GM19035 (cell line): Measurements from ENCODE around the gene EIF1B.
"Not testable (repeated sequence)": the region's sequence is repeated elsewhere in the genome, so short reads cannot be mapped to it uniquely, and the experiment has no call there.

Source experiments
- ATAC-seq: cut with Tn5 transposase; IDR thresholded peaks from one replicate; pipeline ENCODE4 v1.9.1; 2021; ENCODE audit not compliant: unreplicated experiment

The EIF1B gene

DNA sequence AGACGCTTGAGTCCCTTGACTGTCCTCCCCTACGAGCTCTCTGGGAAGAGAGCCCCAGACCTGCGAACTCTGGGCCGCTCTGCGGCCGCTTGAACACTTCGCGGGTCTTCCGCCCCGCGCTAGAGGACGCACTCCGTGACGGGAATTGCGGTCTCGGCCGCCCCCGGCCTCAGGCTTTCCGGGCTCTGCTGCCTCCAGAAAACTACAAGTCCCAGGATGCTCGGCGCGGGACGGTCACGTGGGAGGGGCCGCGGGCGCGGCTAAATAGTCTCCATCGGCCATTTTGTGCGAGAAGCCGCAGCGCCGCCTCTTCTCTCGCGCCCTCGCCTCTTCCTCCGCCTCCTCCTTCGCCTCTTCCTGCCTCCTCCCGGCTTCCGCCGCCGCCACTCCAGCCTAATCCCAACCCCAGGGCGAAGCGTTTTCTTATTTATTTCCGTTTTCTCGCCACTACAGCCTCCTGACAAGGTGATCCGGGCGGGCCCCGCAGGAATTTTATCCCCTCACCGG lies at the start of gene EIF1B:
Gene EIF1B, plus strand, starts transcription at position 290 of the 507 bp plus-strand sequence. CDS start 235 bp downstream, outside the sequence.
- ATAC-seq: peak; percentile 95

DNA sequence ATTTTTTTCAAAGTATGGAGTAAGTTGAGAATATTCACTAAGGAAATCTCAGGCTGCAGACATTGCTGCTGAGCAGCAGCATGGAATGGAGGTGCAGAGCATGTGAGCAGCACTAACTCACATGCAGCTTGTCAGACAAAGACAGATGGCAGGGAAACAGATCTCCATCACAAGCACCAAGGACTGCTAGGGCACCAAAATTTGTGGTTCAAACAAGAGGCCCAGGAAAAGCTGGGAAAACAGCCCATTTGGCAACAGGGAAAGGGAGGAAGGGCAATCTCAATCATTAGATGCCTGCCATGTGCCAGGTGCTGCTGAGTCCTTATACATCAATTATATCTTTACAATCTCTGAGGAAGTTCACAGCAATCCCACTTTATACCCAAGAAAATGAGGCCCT lies 47.2 kb upstream of the EIF1B start:
- ATAC-seq: no peak

DNA sequence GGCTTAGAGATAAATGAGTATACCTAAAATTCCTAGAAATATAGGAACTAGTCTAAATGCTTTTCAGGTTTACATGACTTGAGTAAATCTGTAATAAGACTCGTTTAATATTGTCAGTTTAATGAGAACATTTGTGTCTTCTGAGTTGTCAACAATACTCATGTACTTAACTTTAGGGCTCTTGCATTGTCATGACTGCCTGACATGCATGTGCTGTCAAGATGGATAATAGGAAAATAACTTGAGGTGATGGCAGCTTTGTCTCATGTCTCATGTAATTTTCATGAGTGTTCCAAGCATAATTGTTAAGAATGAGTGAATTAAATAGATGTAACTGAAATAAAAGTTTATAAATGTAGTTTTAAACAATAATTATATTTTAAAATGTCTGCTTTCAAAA lies 45.1 kb upstream of the EIF1B start:
- ATAC-seq: no peak

DNA sequence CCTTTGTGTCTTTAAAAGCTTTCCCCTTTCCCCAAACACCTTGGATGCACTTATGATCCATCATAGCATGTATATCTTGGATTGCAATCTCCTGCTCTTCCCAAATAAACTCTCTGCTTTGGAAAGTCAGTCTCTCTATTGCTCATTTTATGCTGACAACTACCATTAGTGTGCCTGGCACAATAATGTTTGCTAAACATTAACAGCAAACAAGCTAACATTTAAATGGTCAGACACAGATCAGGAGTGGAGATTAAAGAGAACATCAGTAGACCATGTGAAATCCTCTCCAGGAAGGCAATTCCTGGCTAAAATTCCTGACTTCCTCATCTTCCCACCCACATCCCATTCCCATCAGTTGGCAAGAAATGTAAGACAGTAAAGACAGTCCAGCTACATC lies 44.3 kb upstream of the EIF1B start:
- ATAC-seq: no peak

DNA sequence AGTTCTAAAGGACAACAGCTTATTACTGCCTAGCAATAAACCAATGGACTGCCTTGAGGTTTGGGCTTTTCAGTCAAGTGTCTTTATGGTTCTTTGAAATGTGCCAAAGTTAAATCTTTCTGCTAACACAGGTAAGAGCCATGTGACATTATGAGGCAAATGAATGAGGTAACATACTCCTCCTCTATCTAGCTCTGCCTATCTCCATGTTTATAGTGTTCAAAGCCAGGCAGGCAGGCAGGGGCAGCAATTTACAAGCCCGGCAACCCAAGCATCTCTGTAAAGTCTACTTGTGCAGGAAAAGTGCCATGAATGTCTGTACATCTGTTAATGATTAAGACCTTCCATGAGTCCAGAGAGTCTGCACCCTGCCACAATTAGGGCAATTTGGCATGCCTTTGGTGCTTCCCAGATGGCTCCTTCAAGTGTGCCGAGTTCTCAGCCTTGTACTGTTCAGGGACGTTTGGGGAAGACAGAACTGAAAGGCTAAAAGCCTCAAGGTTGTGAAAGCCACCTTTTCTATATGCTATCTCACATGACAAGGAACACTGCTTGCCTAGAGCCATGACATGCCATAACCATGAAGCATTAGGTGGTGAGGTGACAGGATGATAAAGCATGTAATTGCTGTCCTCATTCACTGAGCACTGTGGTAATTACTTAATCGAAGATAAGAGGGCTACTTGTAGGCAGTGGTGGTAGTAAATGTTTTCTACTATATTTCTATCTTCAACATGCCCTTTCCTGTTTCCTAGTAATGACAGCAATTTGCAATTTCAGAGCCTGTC lies 41.4 kb upstream of the EIF1B start:
- no peak for ATAC-seq

DNA sequence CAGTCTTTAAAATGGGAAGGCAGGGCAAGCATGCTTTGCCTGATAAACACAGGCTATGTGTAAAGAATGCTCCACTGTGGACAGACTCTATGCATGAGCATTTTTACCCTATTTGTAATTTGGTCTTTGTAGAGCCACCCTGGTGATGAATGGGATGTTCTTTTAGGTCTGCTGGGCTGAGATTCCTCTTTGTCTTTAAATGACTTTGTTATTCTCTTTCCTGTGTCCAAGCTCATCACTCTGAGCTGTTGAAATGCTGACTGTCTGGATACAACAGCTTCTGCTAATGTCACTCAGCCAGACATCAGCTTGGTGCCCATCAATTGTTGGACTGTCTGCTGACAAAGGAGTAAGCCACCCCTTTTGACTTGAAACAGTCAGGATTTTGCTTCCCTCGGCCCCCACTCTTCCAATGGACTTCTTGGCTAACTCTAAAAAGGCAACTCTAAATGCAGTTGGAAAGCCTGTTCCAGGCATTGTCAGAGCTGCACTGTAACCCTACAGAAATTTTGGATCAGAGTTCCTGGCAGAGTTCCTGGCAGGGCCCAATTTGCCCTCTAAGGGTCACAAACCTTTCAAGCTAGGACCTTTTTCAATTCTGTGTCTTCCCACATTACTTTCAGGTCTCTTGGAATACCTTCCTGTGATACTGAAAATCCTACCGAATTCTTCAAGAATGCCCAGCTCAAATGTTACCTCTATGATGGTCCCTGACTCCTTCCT lies 40.5 kb upstream of the EIF1B start:
- ATAC-seq: no peak

DNA sequence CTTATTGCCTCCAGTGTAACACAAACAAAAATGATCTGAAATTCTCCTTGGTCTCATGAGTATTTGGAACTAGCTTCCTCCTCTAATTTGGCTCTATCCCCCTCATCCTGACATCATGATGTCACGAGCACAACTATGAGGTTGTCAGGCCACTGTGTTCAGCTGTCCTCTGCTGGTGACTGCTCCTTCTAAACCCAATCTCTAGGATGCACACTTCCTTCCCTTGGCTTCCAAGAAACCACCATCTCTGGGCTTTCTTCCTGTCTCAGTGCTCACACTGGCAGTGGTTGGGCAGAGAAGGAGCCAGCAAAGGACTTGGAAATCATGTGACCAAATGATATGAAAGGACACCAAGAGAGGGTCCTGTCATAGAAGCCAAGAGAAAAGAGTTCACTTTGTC lies 30.7 kb upstream of the EIF1B start:
- no peak for ATAC-seq

DNA sequence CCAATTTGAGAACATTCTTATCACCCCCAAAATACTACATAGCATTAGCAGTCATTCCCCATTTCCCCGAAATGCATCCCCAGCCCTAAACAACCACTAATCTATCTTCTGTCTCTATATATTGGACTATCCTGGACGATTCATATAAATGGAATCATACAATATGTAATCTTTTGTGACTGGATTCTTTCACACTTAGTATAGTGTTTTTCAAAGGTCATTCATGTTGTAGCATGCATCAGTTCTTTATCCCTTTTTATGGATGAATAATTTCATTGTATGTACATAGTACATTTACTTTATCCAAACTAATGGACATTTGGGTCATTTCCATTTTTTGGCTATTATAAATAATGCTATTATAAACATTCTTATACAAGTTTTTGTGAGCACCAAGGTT lies 27.5 kb upstream of the EIF1B start:
- ATAC-seq: no peak

DNA sequence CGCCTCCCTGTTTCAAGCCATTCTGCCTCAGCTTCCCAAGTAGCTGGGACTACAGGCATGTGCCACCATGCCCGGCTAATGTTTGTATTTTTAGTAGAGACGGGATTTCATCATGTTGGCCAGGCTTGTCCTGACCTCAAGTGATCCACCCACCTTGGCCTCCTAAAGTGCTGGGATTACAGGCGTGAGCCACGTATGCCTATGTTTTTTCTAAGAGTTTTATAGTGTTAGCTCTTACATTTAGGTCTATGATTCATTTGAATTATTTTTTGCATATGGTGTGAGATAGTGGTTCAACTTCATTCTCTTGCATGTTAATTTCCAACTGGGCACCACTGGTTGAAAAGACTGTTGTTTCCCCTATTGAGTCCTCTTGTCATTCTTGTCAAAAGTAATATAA lies 26.4 kb upstream of the EIF1B start:
- not testable (repeated sequence) for ATAC-seq

DNA sequence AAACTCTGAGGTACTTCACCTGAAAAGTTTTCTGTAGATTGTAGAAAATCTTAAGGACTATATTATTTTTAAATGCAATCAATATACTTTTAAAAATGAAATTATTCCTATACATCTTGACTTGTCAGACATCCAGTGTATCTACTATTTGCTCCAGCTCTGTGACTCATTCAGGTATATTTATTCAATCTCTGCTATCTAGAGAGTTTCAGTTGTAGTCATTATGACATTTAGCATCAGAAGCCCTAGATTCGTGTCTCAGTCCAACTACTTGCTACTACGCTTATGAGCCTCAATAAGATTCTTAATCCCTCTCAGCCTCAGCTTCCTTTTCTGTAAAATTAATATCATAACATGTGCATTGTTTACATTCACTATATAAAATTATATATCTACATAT lies 22.3 kb upstream of the EIF1B start:
- ATAC-seq: no peak

DNA sequence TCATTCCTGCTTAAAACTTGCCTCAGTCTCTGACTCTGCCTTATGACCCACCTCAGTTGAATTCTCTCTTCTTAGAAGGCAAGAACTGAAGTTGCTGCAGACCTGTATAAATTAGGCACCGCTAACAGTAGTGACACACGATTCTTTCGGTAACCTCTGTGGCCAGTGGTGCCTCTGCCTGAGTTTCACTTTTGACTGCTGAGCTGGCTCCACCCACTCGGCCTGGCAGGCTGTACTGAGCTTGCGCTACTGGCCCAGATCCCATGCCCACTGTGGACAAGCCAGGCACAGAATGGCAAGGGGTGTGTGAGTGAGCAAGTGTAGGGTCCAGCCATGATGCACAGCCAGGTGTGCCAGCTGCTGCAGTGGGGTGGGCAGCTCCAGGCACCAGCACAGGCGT lies 19.1 kb upstream of the EIF1B start:
- no peak for ATAC-seq

DNA sequence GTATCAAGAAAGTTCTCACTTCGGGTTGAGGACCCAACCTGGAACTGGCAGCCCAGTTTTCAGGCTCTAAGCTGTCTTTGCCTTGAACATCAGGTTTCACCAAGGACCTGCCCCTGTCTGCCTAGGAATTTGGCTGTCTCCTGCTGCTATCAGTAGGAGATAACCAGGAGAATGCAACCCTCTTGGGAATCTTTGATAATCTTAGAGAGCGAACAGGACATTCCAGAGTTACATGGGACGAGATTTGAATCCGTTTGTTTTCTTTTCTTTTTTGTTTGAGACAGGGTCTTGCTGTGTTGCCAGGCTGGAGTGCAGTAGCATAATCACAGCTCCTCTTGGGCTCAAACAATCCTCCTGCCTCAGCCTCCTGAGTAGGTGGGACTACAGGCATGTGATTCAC lies 18.0 kb upstream of the EIF1B start:
- ATAC-seq: no peak

DNA sequence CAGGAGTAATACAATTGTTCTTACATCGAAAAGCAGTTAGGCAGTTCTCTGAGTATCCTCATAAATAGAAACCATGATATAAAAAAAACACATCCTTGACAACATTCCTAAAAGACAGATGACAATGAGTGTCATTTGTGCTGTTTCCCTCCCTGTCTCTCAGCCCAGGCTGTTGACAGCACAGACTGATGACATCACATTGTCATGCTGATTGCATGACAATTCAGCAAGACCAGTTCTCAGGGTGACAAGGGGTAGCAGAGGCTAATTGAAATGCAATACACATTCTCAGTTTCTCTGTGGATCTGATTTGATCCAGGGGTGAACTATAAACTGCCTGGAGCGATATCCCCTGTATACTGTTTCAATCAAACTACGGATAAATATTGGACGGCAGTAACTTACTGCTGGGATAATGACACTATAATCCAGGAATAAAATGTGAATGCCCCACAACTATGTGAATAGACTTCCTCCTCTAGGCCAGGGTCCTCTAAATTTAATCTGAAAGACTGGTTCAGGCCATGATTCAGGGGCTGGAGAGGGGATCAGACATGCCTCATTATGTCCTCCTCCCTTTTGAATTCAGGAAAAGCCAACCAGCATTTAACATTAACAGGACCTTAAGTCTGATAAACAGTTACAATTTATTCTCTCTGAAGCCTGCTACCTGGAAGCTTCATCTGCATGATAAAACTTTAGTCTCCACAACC lies 16.7 kb upstream of the EIF1B start:
- ATAC-seq: no peak

DNA sequence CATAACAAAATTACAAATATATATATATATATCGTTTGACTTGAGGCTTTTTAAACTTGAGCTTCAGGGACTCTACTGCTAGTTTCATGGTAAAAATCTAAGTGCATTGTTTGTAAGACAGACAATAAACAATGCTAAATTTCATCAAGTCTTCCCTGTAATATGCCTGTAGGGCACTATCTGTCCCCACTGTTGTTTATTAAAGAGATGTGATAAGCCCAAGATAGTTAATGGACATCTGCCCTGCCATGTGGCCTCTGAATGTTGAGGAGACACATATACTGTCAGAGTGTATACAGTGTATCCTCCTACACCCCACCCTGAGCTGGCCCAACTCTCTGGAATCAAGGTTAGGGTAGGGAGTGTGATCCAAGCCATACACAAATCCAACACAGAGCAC lies 15.1 kb upstream of the EIF1B start:
- ATAC-seq: no peak

DNA sequence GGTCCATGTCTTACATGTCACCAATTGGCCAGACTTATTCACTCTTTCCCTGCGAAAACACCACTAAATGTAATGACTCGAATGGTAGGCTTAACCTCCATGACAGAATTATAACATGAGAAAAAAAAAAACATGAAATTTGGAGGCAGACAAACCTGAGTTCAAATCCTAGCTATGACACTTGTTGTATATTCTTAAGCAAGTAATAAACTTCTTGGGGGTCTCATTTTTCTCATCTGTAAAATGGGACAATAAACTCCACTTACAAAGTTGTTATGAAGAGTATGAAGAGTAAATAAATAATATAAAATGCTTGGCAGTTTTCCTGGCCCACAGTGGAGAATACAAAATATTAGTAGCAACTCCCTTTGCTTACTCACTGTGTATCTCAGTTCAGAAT lies 11.4 kb upstream of the EIF1B start:
- no peak for ATAC-seq

DNA sequence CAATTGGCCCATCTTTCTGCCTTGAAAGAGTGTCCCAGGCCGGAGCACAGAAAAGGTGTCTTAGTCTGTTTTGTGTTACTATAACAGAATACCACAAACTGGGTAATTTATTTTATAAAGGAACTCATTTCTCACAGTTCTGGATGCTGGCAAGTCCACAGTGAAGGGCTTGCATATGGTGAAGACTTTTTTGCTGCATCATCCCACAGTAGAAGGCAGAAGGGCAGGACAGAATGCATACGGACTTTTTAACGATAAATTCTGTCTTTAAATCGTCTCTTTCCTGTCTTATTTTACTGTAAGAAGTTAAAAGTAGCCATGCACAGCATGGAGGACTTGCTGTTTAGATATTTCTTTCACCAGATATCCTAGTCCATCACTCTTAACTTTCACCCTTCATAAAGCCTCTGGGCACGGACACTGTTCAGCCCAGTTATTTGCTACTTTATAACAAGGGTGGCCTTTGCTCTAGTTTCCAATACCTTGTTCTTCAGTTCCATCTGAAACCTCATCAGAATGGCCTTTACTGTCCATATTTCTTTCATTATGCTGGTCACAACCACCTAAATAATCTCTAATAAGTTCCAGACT lies 10.3 kb upstream of the EIF1B start:
- no peak for ATAC-seq

DNA sequence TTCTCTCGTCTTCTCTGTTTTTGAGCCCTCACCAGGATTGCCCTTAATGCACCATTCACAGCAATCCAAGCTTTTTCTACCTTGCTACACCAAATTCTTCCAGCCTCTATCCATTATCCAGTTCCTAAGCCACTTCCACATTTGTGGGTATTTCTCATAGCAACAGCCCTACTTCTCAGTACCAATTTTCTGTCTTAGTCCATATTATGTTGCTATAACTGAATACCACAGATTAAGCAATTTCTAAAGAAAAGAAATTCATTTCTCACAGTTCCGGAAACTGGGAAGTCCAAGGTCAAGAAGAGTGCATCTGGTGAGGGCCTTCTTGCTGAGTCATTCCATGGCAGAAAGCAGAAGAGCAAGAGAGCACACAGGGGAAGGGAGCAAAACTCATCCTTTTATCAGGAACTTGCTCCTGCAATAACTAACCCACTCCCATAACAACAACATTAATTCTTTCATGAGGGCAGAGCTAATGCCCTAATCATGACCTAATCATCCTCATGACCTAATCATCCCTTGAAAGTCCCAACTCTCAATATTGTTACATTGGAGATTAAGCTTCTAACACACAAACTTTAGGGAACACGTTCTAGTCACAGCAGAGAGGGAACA lies 9.7 kb upstream of the EIF1B start:
- no peak for ATAC-seq

DNA sequence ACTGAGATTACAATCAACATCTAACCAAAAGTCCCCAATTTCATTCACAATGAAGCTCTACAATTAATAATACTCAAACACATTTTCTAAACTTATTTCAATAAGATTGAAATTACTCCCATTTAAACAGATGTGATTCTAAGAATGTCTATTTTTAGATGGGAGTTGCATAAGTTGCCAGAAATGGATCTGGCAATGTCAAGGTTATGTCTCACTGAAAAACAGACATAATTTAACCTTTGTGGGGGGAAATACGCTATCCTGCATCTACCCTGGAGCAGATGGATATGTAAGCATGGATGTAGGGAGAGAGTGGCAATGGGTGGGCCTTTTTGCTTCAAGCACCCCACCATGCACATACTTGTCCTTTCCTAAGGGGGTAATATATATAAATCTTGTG lies 6.7 kb upstream of the EIF1B start:
- no peak for ATAC-seq

DNA sequence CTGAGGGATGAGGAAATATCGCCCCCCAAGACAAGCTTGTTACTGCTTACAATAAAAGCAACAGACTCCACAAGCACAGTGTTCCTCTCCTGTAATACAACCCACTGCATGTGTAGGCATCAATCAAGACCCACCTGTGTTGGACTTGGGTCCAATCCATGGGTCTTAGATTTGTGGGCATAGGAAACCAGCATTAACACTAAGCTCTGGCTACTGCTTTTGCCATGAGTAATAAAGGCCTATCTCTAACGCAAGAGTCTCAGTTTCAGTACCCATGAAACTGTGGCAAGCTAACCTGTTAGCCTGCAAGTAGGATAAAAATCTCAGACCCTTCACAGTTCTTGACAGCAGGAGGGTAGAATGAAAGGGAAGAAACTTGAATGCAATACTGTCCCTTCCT lies 5.2 kb upstream of the EIF1B start:
- ATAC-seq: no peak

DNA sequence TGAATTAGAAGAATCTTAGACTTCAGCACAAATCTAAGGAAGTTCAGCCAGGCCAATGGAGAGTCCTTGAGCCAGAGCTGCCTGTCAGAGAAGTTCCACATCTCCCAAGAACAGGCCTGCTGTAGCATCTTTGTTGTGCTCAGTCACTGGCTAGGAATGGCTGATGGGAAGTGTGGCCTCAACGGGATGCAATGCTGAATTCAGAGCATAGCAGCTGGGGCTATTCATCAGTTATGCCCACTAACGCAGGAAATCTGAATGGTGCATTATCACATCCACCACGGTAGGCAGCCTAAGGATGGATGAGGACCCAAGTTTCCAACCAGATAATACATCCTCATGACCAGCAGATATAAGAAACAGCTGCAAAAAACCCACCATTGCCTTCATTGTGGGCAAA lies 3.2 kb upstream of the EIF1B start:
- no peak for ATAC-seq

DNA sequence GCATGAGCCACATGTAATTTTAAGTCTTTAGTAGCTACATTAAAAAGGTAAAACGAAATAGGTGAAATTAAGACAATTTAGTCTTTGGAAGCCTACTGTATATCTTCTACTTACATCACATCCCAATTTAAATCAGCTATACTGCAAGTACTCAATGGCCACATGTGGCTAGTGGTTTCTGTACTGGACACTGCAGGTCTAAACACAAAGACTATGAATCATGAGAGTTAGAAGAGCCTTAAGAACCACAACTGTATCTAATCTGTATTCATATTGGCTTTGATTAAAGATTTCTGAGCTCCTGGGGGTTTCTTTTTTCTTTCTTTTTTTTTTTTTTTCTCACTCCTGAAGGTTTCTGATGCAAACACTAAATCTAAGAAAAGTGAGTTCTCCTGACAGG lies 2.3 kb upstream of the EIF1B start:
- no peak for ATAC-seq
